A673 (cell line): ENCODE data around the gene EFNA5.

Experiments used
- EZH2 ChIP-seq: fragments of 200-600 bp; sonication (generic); IDR thresholded peaks from 2 replicates; pipeline ENCODE4 v1.6.1; 2017; ENCODE audit warnings: borderline replicate concordance, low read depth, mild to moderate bottlenecking, mixed read lengths, antibody characterized with exemption, low read length; ENCODE audit not compliant: poor library complexity, severe bottlenecking
- TF ChIP-seq, protein P1 (sequence below): fragments of 300-800, 200-600 bp; sonication (generic); conservative IDR thresholded peaks from 2 replicates; pipeline ENCODE4 v1.5.1; 2017; ENCODE audit warnings: low read depth, mild to moderate bottlenecking, antibody characterized with exemption, low read length, moderate library complexity, mixed read lengths

DNA sequence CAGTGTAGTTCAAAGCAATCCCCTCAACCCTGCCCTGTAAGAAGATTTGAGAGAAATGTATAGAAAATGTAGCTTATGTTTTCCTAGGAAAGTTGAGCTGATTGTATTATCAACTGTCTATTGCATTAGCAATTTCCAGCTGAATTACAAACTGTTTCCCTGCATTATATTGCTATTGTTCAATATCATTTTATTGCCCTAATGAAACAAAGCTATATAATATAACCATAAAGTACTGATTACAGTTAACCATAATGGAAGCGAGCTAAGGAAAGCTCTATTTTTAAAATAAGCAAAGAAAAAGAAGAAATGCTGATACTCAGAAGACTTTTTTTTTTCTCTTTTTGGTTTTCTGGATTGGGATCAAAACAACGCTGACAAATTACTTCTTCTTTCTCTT lies 228.3 kb downstream of the EFNA5 start:
- TF ChIP-seq, protein P1, sequence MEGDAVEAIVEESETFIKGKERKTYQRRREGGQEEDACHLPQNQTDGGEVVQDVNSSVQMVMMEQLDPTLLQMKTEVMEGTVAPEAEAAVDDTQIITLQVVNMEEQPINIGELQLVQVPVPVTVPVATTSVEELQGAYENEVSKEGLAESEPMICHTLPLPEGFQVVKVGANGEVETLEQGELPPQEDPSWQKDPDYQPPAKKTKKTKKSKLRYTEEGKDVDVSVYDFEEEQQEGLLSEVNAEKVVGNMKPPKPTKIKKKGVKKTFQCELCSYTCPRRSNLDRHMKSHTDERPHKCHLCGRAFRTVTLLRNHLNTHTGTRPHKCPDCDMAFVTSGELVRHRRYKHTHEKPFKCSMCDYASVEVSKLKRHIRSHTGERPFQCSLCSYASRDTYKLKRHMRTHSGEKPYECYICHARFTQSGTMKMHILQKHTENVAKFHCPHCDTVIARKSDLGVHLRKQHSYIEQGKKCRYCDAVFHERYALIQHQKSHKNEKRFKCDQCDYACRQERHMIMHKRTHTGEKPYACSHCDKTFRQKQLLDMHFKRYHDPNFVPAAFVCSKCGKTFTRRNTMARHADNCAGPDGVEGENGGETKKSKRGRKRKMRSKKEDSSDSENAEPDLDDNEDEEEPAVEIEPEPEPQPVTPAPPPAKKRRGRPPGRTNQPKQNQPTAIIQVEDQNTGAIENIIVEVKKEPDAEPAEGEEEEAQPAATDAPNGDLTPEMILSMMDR, result no peak
- no peak for TF ChIP-seq EZH2
